Measurements from ENCODE around the gene PKP4.
"Not testable (repeated sequence)": the region's sequence is repeated elsewhere in the genome, so short reads cannot be mapped to it uniquely, and the experiment has no call there.

The PKP4 gene

GRCh38 chr2:158456309-158457066 is at the start of gene PKP4, which contains the start of gene CCDC148:
PKP4 (plus strand) TSS chr2:158456952; CDS start chr2:158533185, 76,233 bp downstream.
CCDC148 (minus strand) TSS chr2:158456753; CDS start chr2:158456439, 314 bp downstream.
- DNase-seq (ENCODE audit: low read depth), result peak; percentile 72

DNA sequence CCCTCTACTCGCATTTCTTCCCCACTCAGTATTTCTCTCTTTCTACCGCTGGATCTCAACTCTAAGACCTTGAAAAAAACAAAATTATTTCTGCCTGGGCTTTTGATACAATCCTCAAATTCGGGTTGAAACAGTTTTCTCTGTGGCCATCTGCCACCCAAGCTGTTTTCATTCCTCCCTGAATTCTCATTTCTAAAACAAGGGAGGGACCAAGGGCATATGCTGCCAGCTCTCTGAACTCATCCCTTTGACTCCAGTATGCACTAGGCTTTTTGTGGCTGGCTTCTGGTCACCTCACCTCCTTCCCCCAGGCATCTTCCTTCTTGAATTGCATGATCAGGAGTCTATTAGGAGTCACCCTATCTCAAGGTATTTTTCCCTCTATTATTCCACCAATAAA is 49.7 kb upstream of the PKP4 start:
- DNase-seq (ENCODE audit: low read depth), result no peak

DNA sequence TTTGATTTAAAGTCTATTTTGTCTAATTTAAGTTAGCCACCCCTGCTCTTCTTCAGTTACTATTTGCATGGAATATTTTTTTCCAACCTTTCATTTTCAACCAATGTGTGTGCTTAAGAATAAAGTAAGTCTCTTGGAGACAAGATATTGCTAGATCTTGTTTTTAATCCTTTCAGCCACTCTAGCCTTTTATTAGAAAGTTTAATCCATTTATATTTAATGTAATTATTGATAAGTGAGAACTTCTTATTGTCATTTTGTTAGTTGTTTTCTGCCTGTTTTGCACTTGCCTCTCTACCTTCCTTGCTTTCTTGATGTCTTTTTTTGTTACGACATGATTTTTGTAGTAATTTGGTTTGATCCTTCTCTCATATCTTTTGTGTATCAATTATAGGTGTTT is 46.6 kb upstream of the PKP4 start:
- no peak for DNase-seq (ENCODE audit: low read depth)

DNA sequence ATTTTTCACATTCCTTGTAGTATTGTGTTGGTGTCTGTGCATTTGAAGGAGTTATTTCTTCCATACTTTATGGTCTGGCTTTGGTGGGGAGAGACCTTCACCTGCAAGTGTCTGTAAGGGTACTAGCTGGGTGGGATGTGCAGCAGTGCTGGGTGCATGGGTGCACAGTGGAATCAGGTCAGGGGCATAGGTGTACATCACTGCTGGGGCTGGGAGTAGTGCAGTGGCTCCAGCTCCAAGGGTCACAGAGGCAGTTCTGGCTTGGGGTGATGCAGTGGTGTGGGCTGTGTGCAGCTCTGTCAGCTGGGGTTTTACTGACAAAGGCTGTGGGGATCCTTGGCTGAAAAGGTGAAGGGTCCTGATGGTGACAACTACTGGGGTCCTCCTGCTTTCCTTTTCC is 45.0 kb upstream of the PKP4 start:
- no peak for DNase-seq (ENCODE audit: low read depth)

GRCh38 chr2:158412206-158412605 is 44.5 kb upstream of the PKP4 start:
- no peak for DNase-seq (ENCODE audit: low read depth)

GRCh38 chr2:158413581-158413980 is 43.2 kb upstream of the PKP4 start:
- DNase-seq (ENCODE audit: low read depth), result no peak

DNA sequence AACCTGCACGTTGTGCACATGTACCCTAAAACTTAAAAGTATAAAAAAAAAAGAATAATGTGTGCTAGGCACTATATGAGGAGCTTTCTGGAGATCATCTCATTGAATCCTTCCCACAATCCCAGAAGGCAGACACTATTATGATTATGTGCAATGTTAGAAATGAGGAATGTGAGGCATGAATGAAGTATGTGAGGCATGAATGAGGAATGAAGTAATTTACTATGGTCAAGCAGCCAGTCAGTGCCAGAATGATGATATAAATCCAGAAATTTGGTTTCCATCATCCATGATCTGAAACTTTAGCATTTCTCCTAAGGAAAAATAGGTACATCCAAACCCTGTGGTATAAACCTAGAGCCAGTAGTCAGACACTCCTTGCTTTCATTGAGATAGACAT is 42.2 kb upstream of the PKP4 start:
- no peak for DNase-seq (ENCODE audit: low read depth)

DNA sequence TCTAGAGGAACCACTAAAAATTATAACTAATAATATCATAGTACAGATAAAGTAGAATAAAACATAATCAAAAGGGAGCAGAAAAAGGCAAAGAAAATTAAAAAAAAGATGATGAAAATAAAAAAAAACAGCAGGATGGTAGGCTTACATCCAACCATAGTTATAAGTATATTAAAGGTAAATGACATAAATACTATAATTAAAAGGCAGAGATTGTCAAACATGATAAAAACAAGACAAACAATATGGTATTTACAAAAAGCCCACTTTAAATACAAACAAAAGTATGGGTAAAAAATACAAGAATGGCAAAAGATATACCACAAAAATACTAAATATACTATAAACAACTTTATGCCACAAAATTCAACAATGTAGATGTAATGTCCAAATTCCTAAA is 24.6 kb upstream of the PKP4 start:
- no peak for DNase-seq (ENCODE audit: low read depth)

- not testable (repeated sequence) for DNase-seq (ENCODE audit: low read depth)
These were observed 23.0 kb upstream of the PKP4 start for GRCh38 chr2:158433716-158434115.

DNA sequence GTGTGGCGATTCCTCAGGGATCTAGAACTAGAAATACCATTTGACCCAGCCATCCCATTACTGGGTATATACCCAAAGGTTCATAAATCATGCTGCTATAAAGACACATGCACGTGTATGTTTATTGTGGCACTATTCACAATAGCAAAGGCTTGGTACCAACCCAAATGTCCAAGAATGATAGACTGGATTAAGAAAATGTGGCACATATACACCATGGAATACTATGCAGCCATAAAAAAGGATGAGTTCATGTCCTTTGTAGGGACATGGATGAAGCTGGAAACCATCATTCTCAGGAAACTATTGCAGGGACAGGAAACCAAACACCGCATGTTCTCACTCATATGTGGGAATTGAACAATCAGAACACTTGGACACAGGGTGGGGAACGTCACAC is 17.7 kb upstream of the PKP4 start:
- not testable (repeated sequence) for DNase-seq (ENCODE audit: low read depth)

- no peak for DNase-seq (ENCODE audit: low read depth)
These were observed 13.1 kb upstream of the PKP4 start for GRCh38 chr2:158443606-158444005.

GRCh38 chr2:158457092-158457825 is 507 bp downstream of the PKP4 start:
- DNase-seq (ENCODE audit: low read depth), result no peak

DNA sequence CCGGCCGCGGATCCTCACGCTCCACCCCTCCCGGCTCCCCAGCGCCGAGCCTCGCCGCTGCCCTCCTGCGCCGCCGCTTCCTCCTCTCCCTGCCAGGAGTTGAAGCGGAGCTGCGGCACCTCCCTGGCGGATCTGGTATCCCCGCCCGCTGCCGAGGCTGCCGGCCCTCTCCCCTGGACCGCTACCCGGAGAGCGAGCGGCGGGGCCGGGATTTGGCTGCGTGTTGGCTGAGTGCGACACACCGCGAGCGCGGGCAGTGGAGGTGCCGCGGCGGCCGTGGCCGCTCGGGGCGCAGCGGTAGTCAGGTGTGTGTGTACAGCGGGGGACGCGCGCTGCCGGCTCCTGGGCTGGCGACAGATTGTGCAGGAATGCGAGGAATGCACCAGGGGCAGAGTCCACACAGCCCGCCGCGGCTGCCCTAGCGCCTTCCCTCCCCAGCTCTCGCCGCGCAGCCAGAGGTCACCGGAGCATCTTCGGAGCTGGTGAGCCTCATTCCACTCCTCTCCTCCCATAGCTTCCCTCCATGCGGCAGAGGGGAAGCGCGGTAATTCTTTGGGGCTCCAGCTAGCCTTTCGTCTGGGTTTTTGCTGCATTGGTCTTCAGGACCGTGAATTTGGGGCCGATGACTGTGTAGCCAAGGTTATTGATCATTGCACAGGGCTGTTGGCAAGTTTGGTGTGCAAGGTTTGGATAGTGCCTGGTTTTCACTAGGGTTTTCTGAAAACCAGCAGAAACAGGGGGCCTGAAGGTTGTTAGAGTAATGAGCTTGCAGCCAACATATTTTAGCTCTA is 1.3 kb downstream of the PKP4 start:
- DNase-seq (ENCODE audit: low read depth), result no peak

GRCh38 chr2:158458617-158458920 is 1.8 kb downstream of the PKP4 start:
- no peak for DNase-seq (ENCODE audit: low read depth)

GRCh38 chr2:158459161-158460003 is 2.6 kb downstream of the PKP4 start:
- DNase-seq (ENCODE audit: low read depth), result no peak

DNA sequence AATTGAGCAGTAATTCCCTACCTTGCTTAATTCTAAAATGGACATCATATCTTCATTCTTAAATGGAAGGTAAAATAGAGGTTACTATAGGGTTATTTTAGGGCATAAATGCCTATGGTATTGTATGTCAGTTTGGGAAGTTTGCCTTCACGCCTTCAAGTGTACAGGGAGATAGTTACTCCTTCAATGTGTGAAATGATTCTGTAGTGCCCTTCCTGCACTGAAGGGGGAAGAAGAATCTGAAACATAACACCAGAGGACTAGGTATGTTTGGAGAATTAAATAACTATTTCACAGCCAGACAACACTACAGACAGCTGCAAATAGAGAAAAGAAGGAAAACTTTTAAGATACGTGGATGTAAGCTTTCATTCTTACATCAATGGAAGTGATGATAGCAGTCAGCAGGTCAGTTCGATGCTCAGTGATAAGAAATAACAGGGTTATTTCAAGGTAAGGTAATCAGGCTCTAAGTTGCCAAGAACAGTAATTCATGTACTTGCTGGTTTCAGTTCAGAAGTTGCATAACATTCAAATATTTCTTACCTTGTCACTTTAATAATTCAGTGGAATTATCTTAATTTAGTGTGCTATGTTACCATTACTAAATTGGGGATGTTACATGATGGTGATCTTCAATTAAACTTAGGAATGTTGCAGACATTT is 4.0 kb downstream of the PKP4 start:
- DNase-seq (ENCODE audit: low read depth), result no peak

GRCh38 chr2:158463496-158464095 is 6.8 kb downstream of the PKP4 start:
- DNase-seq (ENCODE audit: low read depth), result no peak

GRCh38 chr2:158464426-158465281 is 7.9 kb downstream of the PKP4 start:
- no peak for DNase-seq (ENCODE audit: low read depth)

DNA sequence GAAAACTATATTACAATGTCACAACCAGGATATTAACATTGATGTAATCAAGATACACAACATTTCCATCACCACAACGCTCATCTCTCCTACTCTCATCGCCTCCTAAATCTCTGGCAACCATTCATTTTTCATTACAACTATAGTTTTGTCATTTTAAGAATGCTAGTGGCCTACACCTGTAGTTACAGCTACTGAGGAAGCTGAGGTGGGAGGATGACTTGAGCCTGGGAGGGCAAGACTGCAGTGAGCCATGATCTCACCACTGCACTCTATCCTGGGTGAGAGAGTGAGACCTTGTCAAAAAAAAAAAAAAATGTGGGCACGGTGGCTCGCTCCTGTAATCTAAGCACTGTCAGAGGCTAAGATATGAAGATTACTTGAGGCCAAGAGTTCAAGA is 10.5 kb downstream of the PKP4 start:
- DNase-seq (ENCODE audit: low read depth), result no peak

DNA sequence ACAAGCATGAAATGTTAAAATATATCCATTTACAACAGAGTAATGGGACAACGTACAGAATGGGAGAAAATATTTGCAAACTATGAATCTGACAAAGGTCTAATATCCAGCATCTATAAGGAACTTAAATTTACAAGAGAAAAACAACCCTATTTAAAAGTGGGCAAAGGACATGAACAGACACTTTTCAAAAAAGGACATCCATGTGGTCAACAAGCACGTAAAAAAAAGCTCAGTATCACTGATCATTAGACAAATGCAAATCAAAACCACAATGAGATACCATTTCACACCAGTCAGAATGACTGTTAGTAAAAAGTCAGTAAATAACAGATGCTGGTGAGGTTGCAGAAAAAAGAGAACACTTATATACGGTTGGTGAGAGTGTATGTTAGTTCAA is 16.1 kb downstream of the PKP4 start:
- DNase-seq (ENCODE audit: low read depth), result not testable (repeated sequence)
